Suprapubic skin (tissue), 4 donors: ENCODE measurements around the gene RUNX2. TPM values are rescaled to one million over a fixed set of nuclear protein-coding genes. Genes with fewer than 3 reads are reported as not detected.

Experiments
- DNase-seq, 2 donors: peaks; one replicate each; pipeline ENCODE4 v3.0.0-alpha.2; 2019; ENCODE audit warnings: low spot score in 2 of 2
- H3K27ac ChIP-seq: fragments of 200-600 bp; sonication (generic); one replicate; pipeline ENCODE4 v1.5.1; 2019
- H3K27me3 ChIP-seq: fragments of 200-600 bp; sonication (generic); one replicate; pipeline ENCODE4 v1.5.1; 2019
- H3K36me3 ChIP-seq: fragments of 200-600 bp; sonication (generic); one replicate; pipeline ENCODE4 v1.5.1; 2019
- H3K4me1 ChIP-seq: fragments of 200-600 bp; sonication (generic); one replicate; pipeline ENCODE4 v1.5.1; 2019
- H3K4me3 ChIP-seq: fragments of 200-600 bp; sonication (generic); one replicate; pipeline ENCODE4 v1.5.1; 2019; ENCODE audit warnings: mild to moderate bottlenecking
- H3K9me3 ChIP-seq: fragments of 200-600 bp; sonication (generic); one replicate; pipeline ENCODE4 v1.5.1; 2019
- CTCF ChIP-seq, 2 donors: fragments of 200-600 bp in 1 of 2; fragments of 450-650 bp in 1 of 2; sonication (generic) in 1 of 2; IDR thresholded peaks; one replicate each; pipeline ENCODE4 v1.5.1; 2016 to 2019; ENCODE audit warnings: antibody characterized with exemption in 2 of 2, mild to moderate bottlenecking in 1 of 2, moderate library complexity in 1 of 2
- EP300 ChIP-seq: sonication (generic); formaldehyde crosslinking; IDR thresholded peaks from one replicate; pipeline ENCODE4 v1.6.1; 2017; ENCODE audit warnings: antibody characterized with exemption
- POLR2A ChIP-seq, 2 donors: fragments of 450-650 bp; IDR thresholded peaks; one replicate each; pipeline ENCODE4 v1.6.1; 2017; ENCODE audit warnings: antibody characterized with exemption in 2 of 2, mild to moderate bottlenecking in 2 of 2, moderate library complexity in 2 of 2
- POLR2AphosphoS5 ChIP-seq, 3 donors: sonication (generic); formaldehyde crosslinking; IDR thresholded peaks; one replicate each; pipeline ENCODE4 v1.6.1; 2017; ENCODE audit warnings: antibody characterized with exemption in 3 of 3
- WGBS: methylation state at CpG from one replicate; pipeline ENCODE4 v1.1.5; 2018; 5-methylcytosine and 5-hydroxymethylcytosine counted together
- total RNA-seq, 4 donors: library from RNA; depleted of rRNA; stranded (reverse); fragments of >200 nt; gene quantifications; one replicate each; pipeline ENCODE4 v1.1.0, GENCODE V29; 2016

RUNX2 gene
- total RNA-seq, 4 donors from 2014 or later = 2.6 to 5.9 (median 3.1) TPM

GRCh38 chr6:45608252-45608913, 280.3 kb downstream of the RUNX2 start:
- Histone ChIP-seq H3K36me3 (no peaks in the 10 kb centered on the region), H3K27ac (peak overlapping the region; percentile 35), H3K4me1 (peaks cover 35% of the 10 kb centered on the region), H3K4me3 (no peak overlapping the region), H3K27me3 (no peaks in the 10 kb centered on the region), H3K9me3 (no peaks in the 10 kb centered on the region)
- no peak for TF ChIP-seq EP300
- TF ChIP-seq POLR2AphosphoS5 (IDR thresholded peaks at IDR 0.05) = no peak
- no peak for TF ChIP-seq POLR2A (IDR thresholded peaks at IDR 0.05)
- no peak for TF ChIP-seq CTCF (IDR thresholded peaks at IDR 0.05)
- no peak for DNase-seq
- WGBS = 69% methylated on average over 10 of the region's 10 CpGs

- H3K27ac ChIP-seq = peak overlapping the region; percentile 41
- H3K27me3 ChIP-seq = no peaks in the 10 kb centered on the region
- H3K36me3 ChIP-seq = no peaks in the 10 kb centered on the region
- H3K4me3 ChIP-seq = no peak overlapping the region
- TF ChIP-seq POLR2AphosphoS5 (IDR thresholded peaks at IDR 0.05) (peak in 2 of 3 donors; percentile 52 to 58), CTCF (IDR thresholded peaks at IDR 0.05) (no peak)
- WGBS = 79% methylated on average over 6 of the region's 6 CpGs
- no peaks in the 10 kb centered on the region for H3K9me3 ChIP-seq
- DNase-seq = peak in 1 of 2 donors; percentile 71
- H3K4me1 ChIP-seq = peaks cover 42% of the 10 kb centered on the region
Observed at GRCh38 chr6:45609141-45609638, 281.1 kb downstream of the RUNX2 start.

- H3K4me3 ChIP-seq = no peak overlapping the region
- H3K36me3 ChIP-seq = no peaks in the 10 kb centered on the region
- H3K4me1 ChIP-seq = peaks cover 42% of the 10 kb centered on the region
- WGBS = 67% methylated on average over 1 of the region's 1 CpG
- H3K27ac ChIP-seq = no peak overlapping the region
- H3K27me3 ChIP-seq = no peaks in the 10 kb centered on the region
- no peaks in the 10 kb centered on the region for H3K9me3 ChIP-seq
- DNase-seq = no peak
- TF ChIP-seq CTCF (IDR thresholded peaks at IDR 0.05) (no peak), POLR2A (IDR thresholded peaks at IDR 0.05) (no peak), EP300 (no peak), POLR2AphosphoS5 (IDR thresholded peaks at IDR 0.05) (no peak)
Observed at GRCh38 chr6:45610374-45610773, 282.2 kb downstream of the RUNX2 start.

GRCh38 chr6:45610832-45611231, 282.7 kb downstream of the RUNX2 start:
- Histone ChIP-seq H3K27ac (no peak overlapping the region), H3K27me3 (no peaks in the 10 kb centered on the region), H3K4me3 (no peak overlapping the region), H3K36me3 (no peaks in the 10 kb centered on the region), H3K9me3 (no peaks in the 10 kb centered on the region), H3K4me1 (peaks cover 42% of the 10 kb centered on the region)
- 81% methylated on average over 2 of the region's 2 CpGs for WGBS
- DNase-seq = no peak
- TF ChIP-seq CTCF (IDR thresholded peaks at IDR 0.05) = no peak
- TF ChIP-seq POLR2A (IDR thresholded peaks at IDR 0.05) = no peak
- no peak for TF ChIP-seq EP300
- TF ChIP-seq POLR2AphosphoS5 (IDR thresholded peaks at IDR 0.05) = no peak

GRCh38 chr6:45611491-45611890, 283.4 kb downstream of the RUNX2 start:
- Histone ChIP-seq H3K27ac (no peak overlapping the region), H3K4me3 (no peak overlapping the region), H3K9me3 (no peaks in the 10 kb centered on the region), H3K4me1 (peaks cover 42% of the 10 kb centered on the region), H3K36me3 (no peaks in the 10 kb centered on the region), H3K27me3 (no peaks in the 10 kb centered on the region)
- WGBS = 70% methylated on average over 2 of the region's 2 CpGs
- DNase-seq = no peak
- no peak for TF ChIP-seq POLR2AphosphoS5 (IDR thresholded peaks at IDR 0.05)
- no peak for TF ChIP-seq EP300
- TF ChIP-seq CTCF (IDR thresholded peaks at IDR 0.05) = no peak
- TF ChIP-seq POLR2A (IDR thresholded peaks at IDR 0.05) = no peak
